HepG2 (cell line): ENCODE results near the gene IFT43.

Experiments used
- HNRNPH1 ChIP-seq: fragments of 200-400 bp; formaldehyde crosslinking; optimal IDR thresholded peaks from 2 replicates; pipeline ENCODE3; 2017; ENCODE audit warnings: mild to moderate bottlenecking, low read depth, low read length
- SMAD1 ChIP-seq: sonication (generic); formaldehyde crosslinking; IDR thresholded peaks from 2 replicates; pipeline ENCODE4 v1.4.0; 2020; ENCODE audit warnings: missing genetic modification reagents, low read depth, mild to moderate bottlenecking, borderline replicate concordance
- SOX5 ChIP-seq: IDR thresholded peaks from 2 replicates; pipeline ENCODE4 v1.6.1; 2016; ENCODE audit warnings: borderline replicate concordance
- ZNF768 ChIP-seq: sonication (generic); formaldehyde crosslinking; IDR thresholded peaks from 2 replicates; pipeline ENCODE4 v1.4.0; 2020; ENCODE audit warnings: missing genetic modification reagents
- ZSCAN22 ChIP-seq: sonication (generic); formaldehyde crosslinking; IDR thresholded peaks from 2 replicates; pipeline ENCODE4 v1.4.0; 2020; ENCODE audit warnings: mild to moderate bottlenecking, missing genetic modification reagents

DNA sequence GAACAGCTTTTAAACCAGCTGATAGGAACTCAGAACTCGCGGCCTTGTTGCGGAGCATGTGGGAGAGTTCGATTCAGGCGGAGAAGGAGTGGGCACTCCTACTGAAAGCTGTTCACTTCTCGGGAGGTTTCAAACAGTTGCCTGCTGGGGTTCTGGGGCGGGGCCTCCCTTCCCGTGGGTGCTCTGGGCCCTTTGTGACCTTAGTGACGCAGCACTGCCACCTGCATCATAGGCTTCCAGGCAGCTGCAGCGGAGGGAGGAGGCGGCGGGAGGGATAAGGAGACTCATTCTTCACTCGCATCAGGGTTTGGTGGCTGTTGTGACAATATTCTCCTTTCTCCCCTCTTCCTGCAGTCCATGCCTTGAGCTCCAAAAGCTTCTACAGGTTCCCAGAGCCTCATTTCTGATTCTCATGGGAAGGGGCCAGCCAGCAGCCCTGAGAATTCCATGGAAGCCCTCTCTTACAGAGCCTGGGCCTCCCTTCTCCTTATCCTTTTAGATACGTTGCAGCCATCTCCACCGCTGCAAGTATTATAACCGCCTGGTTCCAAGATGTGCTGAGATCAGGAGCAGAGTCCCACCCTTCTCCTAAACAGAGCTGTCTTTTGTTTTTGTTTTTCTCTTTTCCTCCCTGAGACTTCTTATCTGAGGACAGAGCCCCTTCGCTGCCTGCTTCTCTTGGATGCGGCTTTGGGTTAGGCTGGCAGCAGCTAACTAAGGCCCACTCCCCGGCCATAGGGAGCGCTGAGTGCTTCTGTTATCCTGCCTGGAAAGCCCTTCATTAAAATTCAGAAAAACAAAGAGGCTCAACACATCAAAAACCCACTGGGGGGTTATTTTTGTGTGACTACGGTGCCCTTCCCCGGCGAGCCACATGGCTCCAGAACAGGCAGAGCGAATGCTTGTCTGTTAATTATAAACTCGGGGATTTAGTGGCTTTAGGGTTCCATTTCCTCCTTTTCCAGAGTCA is 98.5 kb downstream of the IFT43 start:
- TF ChIP-seq HNRNPH1 (no peak), SOX5 (no peak), SMAD1 (CRISPR knock-in tag) (no peak), ZNF768 (CRISPR knock-in tag) (no peak), ZSCAN22 (CRISPR knock-in tag) (no peak)
